D721Med (cell line): ENCODE results near the gene GRM7.

Source experiments
- DNase-seq: peaks from one replicate; pipeline ENCODE4 v3.0.0; 2011; ENCODE audit warnings: low spot score; ENCODE audit not compliant: insufficient read length
- FAIRE-seq: peaks from 2 replicates; lab custom pipeline; 2011; peaks lifted over from hg19 to GRCh38; lab: Jason Lieb, UNC
- TF ChIP-seq, protein P1 (sequence below): IDR thresholded peaks from 2 replicates; pipeline ENCODE4 v1.5.1; 2012; ENCODE audit warnings: mild to moderate bottlenecking, control low read depth; ENCODE audit not compliant: insufficient read depth; ENCODE audit errors: missing control alignments

Gene GRM7

DNA sequence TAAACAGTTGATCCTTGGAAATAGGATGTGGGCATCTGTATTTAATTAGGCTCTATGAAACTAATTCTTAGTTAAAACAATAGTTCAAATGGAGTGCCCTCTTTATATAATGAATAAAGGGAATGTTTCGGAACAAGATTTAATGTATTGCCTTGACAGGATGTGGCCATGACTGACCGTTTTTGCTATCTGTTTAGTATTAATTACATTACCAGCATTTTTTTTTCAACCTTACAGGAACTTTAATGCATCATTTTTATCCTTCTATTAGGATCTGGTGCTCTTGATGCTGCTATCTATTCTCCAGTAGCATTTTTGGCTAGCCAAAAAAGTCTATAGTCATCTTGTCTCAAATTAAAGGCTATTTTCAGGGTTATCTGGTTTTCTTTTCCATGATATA is 340.9 kb downstream of the GRM7 start:
- no peak for FAIRE-seq
- TF ChIP-seq, protein P1, sequence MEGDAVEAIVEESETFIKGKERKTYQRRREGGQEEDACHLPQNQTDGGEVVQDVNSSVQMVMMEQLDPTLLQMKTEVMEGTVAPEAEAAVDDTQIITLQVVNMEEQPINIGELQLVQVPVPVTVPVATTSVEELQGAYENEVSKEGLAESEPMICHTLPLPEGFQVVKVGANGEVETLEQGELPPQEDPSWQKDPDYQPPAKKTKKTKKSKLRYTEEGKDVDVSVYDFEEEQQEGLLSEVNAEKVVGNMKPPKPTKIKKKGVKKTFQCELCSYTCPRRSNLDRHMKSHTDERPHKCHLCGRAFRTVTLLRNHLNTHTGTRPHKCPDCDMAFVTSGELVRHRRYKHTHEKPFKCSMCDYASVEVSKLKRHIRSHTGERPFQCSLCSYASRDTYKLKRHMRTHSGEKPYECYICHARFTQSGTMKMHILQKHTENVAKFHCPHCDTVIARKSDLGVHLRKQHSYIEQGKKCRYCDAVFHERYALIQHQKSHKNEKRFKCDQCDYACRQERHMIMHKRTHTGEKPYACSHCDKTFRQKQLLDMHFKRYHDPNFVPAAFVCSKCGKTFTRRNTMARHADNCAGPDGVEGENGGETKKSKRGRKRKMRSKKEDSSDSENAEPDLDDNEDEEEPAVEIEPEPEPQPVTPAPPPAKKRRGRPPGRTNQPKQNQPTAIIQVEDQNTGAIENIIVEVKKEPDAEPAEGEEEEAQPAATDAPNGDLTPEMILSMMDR = no peak
- DNase-seq = no peak

DNA sequence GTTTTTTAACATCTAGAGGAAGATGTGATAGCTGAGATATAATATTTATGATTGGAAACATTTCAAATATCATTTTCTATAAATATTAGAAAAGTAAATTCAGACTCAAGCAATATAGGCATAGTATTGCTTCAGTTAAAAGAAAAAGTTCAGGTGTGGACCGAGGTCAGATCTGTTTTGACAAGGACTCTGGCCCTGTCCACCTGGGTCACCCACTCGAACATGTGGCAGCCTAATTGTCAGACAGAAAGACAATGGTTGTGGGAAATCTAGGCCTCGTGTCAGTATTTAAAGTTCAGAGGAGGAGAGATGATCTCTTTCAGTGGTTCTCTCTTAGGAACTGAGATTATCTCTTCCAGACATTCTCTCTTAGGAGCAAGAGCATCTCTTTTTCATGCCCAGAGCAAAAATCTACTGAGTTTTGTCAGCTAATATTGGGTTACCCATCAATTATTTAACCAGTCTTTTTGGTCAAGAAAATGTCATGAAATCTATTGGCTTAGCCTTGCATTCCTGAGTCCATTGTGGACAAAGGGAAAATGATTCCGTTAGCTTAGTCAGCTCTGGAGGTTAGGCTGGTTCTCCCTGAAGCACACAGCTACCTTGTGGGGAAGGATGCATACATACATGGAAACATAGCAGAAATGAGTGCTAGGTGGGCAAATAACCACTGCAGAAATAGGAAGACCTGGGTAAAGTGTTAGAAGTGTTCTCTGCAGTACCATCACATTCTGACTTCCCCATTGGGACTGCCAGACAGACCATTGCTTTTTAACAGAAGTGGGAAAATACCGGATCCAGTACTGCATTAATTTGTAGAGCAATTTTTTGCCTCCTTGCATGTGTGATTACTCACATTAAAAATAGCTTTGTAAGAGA is 343.3 kb downstream of the GRM7 start:
- FAIRE-seq = no peak
- DNase-seq = no peak
- TF ChIP-seq, protein P1 = no peak

DNA sequence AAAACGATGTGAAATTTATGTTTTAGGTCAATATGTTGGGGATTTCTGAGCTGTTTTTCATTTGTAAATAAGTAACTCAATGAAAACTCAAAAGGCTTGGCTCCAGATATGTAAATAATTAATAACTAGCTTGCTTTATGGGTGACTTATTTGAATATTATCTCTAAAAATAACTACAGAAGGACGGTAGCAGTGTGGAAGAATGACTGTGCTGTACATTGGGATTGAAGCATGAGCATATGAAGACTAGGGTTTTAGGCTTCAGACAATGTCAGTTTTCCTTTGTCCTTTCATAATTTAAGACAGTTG is 343.9 kb downstream of the GRM7 start:
- FAIRE-seq (no peak), DNase-seq (no peak)
- TF ChIP-seq, protein P1 = no peak

DNA sequence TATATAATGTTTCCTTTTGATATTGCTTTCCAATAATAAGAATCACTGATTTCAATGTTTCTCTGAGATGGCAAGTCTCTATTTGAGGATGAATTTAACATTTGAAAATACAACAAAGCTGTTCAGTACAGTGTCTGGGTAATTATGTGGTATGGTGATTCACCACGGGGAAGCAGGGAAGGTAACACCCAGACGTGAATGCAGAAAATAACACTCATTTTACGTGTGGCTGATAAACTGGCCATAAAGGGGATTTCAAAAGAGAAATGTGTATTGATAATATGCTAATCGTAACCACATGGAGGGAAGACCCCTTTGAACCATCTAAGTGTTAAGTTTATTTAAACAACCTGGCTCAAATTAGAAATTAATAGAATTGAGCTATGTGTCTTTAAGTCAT is 344.6 kb downstream of the GRM7 start:
- TF ChIP-seq, protein P1 = no peak
- FAIRE-seq = no peak
- DNase-seq = no peak

DNA sequence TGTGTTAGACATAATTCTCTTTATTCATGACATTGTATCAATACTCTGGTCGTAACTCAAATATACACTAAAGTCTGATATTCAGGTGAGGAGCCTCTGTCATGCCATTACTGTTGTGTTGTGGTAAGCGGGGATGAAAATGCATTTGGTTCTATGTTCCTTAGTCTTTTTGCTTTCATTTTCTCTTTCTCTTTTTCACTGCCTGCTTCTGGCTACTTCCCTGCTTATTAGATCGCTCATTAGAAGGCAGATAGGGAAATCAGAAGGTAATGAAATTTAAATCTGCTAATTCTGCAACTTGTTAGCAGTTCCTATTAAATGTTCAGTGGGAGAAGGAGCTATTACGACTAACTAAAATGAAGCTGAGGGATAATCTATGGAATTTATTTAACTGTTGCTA is 345.0 kb downstream of the GRM7 start:
- no peak for DNase-seq
- no peak for FAIRE-seq

DNA sequence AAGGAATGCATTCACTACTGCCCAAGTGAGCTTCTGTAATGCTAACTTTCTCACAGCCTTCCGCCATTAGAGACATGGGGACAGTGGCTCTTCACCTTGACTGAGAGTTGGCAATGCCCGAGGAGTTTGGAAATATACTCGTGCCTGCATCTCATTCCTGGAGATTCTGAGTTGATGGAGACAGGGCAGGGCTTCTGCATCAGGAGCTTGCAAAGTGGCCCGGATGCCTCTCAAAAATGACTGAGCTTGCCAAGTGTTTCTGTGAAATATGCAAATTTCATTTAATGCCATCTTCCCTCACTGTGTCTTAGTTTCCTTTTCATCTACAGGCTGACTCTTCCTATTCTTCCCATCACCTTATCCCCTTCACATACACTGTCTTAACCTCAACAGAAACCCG is 346.2 kb downstream of the GRM7 start:
- FAIRE-seq (no peak), DNase-seq (no peak)
- TF ChIP-seq, protein P1 = no peak

More for the DNA sequence above, 345.0 kb downstream of the GRM7 start:
- TF ChIP-seq, protein P1 = no peak

DNA sequence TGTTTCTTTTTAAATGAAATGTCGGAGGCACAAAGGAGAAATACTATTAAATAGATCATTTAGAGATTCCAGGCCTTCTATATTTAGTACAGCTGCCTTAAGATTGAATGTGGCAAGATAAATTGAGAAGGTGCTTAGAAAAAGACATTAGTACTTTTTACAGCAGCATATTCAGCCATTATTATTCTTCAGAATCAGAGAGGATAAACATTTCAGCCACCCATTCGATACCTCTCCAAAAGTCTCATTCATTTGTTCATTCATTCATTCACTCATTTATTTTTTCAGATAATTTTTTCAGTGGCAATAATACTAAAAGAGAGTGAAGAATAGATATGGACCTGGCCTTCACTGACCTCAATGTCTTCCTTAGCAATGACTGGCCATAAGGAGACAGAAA is 347.0 kb downstream of the GRM7 start:
- no peak for DNase-seq
- TF ChIP-seq, protein P1 = no peak
- FAIRE-seq = no peak
